Naive B cell (primary cell): Measurements from ENCODE around the gene RPL36. TPM values are rescaled to one million over a fixed set of nuclear protein-coding genes. Genes with fewer than 3 reads are reported as not detected.

ENCODE experiments used
- polyA plus RNA-seq, 6 donors: library from polyadenylated mRNA; unstranded; fragments of 300-500 nt; fragmentation: Illumina TruSeq; gene quantifications; one replicate each; pipeline ENCODE4 v1.2.3, GENCODE V29; 2021; ENCODE audit warnings: low read depth in 6 of 6

The RPL36 gene
- polyA plus RNA-seq, 6 donors from 2014 or later = 1,207 to 2,143 (median 1,738) TPM

Other genes with a start within 250 kb of the RPL36 start
- not detected for gene ZNRF4, start 234.9 kb upstream of the RPL36 start, polyA plus RNA-seq
- gene TINCR, start 122.3 kb upstream of the RPL36 start, polyA plus RNA-seq = under 1 TPM in 3 of 6 donors, not detected in 3; 0.08 to 0.32 (median 0.12) TPM
- gene SAFB2, start 67.5 kb upstream of the RPL36 start, polyA plus RNA-seq = 10 to 100 TPM; 19.9 to 56.0 (median 29.3) TPM
- 100 to 1,000 TPM in 1 of 6 donors, 10 to 100 TPM in 5; 18.3 to 119 (median 43.4) TPM for gene SAFB, start 67.2 kb upstream of the RPL36 start, polyA plus RNA-seq
- gene MICOS13, start 9.8 kb upstream of the RPL36 start, polyA plus RNA-seq = 100 to 1,000 TPM in 2 of 6 donors, 10 to 100 TPM in 4; 74.0 to 101 (median 86.6) TPM
- 1 to 10 TPM; 1.1 to 6.5 (median 2.6) TPM for gene HSD11B1L, start 9.3 kb upstream of the RPL36 start, polyA plus RNA-seq
- gene LONP1, start 29.9 kb downstream of the RPL36 start, polyA plus RNA-seq = 10 to 100 TPM; 16.7 to 40.6 (median 21.7) TPM
- not detected for gene CATSPERD, start 30.3 kb downstream of the RPL36 start, polyA plus RNA-seq
- under 1 TPM in 3 of 6 donors, not detected in 3; 0.25 to 0.28 (median 0.25) TPM for gene PRR22, start 94.5 kb downstream of the RPL36 start, polyA plus RNA-seq
- 10 to 100 TPM; 27.1 to 45.2 (median 35.5) TPM for gene DUS3L, start 100.9 kb downstream of the RPL36 start, polyA plus RNA-seq
- under 1 TPM in 2 of 6 donors, not detected in 4; 0.28 to 0.29 TPM for gene NRTN, start 114.8 kb downstream of the RPL36 start, polyA plus RNA-seq
- not detected for gene FUT6, start 149.4 kb downstream of the RPL36 start, polyA plus RNA-seq
- not detected for gene FUT3, start 161.2 kb downstream of the RPL36 start, polyA plus RNA-seq
- under 1 TPM in 1 of 6 donors, not detected in 5; 0.30 TPM for gene FUT5, start 180.2 kb downstream of the RPL36 start, polyA plus RNA-seq
- 100 to 1,000 TPM; 288 to 317 (median 302) TPM for gene NDUFA11, start 213.5 kb downstream of the RPL36 start, polyA plus RNA-seq
- 1 to 10 TPM; 5.1 to 6.8 (median 5.9) TPM for gene VMAC, start 214.6 kb downstream of the RPL36 start, polyA plus RNA-seq
- 1 to 10 TPM in 5 of 6 donors, not detected in 1; 1.1 to 4.4 (median 2.0) TPM for gene CAPS, start 224.0 kb downstream of the RPL36 start, polyA plus RNA-seq